ENCODE results near the gene ECE2.

DNA sequence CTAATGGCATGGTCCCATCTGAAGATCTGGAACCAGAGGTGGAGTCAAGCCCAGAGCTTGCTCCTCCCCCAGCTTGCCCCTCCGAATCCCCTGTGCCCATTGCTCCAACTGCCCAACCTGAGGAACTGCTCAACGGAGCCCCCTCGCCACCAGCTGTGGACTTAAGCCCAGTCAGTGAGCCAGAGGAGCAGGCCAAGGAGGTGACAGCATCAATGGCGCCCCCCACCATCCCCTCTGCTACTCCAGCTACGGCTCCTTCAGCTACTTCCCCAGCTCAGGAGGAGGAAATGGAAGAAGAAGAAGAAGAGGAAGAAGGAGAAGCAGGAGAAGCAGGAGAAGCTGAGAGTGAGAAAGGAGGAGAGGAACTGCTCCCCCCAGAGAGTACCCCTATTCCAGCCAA is 45.8 kb downstream of the ECE2 start:
- TF ChIP-seq, protein P1, sequence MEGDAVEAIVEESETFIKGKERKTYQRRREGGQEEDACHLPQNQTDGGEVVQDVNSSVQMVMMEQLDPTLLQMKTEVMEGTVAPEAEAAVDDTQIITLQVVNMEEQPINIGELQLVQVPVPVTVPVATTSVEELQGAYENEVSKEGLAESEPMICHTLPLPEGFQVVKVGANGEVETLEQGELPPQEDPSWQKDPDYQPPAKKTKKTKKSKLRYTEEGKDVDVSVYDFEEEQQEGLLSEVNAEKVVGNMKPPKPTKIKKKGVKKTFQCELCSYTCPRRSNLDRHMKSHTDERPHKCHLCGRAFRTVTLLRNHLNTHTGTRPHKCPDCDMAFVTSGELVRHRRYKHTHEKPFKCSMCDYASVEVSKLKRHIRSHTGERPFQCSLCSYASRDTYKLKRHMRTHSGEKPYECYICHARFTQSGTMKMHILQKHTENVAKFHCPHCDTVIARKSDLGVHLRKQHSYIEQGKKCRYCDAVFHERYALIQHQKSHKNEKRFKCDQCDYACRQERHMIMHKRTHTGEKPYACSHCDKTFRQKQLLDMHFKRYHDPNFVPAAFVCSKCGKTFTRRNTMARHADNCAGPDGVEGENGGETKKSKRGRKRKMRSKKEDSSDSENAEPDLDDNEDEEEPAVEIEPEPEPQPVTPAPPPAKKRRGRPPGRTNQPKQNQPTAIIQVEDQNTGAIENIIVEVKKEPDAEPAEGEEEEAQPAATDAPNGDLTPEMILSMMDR (IDR thresholded peaks at IDR 0.05), result no peak
- TF ChIP-seq POLR2A (IDR thresholded peaks at IDR 0.05) (no peak), EP300 (IDR thresholded peaks at IDR 0.05) (no peak)

Measured in tibial nerve (tissue), 4 donors.